HUES6 (cell line): Measurements from ENCODE around the gene SLC5A5.

Source experiments
- H3K27ac ChIP-seq: 2 replicates; pipeline ENCODE4 v1.7.0; 2013; ENCODE audit warnings: low read depth, mild to moderate bottlenecking, low read length, inconsistent platforms
- H3K27me3 ChIP-seq: 2 replicates; pipeline ENCODE4 v1.6.1; 2013; ENCODE audit warnings: low read length; ENCODE audit not compliant: control insufficient read depth, insufficient read depth
- H3K36me3 ChIP-seq: 2 replicates; pipeline ENCODE4 v1.6.1; 2013; ENCODE audit warnings: low read length; ENCODE audit not compliant: control insufficient read depth, insufficient read depth
- H3K4me1 ChIP-seq: 2 replicates; pipeline ENCODE4 v1.6.1; 2013; ENCODE audit warnings: low read length; ENCODE audit not compliant: control insufficient read depth, insufficient read depth
- H3K4me3 ChIP-seq: 2 replicates; pipeline ENCODE4 v1.5.1; 2013; ENCODE audit warnings: low read depth, low read length
- H3K9ac ChIP-seq: one replicate; pipeline ENCODE4 v1.6.1; 2013; ENCODE audit warnings: mild to moderate bottlenecking, low read length
- H3K9me3 ChIP-seq: 2 replicates; pipeline ENCODE4 v1.6.1; 2013; ENCODE audit warnings: low read depth, low read length; ENCODE audit not compliant: control insufficient read depth, insufficient read depth

SLC5A5 gene

DNA sequence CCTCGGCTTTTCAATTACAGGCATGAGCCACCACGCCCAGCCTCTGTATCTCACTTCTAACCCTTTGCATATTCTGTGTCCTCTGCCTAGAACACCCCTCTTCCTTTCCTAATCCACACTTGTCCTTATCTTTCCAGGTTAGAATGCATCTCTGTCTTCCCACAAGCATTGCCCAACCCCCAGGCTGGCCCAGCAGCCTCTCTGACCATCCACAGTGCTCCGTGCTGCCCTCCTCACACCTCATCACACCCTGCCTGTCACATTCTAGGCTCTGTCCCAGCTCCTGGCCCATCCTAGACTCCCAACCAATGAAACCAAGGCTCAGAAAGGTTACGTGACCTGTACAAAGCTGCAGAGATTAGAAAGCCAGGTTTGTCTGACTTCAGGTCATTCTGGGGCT lies 35.2 kb upstream of the SLC5A5 start:
- Histone ChIP-seq H3K4me3 (no peak overlapping the region), H3K27me3 (peaks cover 35% of the 10 kb centered on the region), H3K36me3 (no peaks in the 10 kb centered on the region), H3K9me3 (no peaks in the 10 kb centered on the region), H3K9ac (no peak overlapping the region), H3K27ac (no peak overlapping the region), H3K4me1 (peaks cover 23% of the 10 kb centered on the region; the same call in 1 of the 2 replicates)

DNA sequence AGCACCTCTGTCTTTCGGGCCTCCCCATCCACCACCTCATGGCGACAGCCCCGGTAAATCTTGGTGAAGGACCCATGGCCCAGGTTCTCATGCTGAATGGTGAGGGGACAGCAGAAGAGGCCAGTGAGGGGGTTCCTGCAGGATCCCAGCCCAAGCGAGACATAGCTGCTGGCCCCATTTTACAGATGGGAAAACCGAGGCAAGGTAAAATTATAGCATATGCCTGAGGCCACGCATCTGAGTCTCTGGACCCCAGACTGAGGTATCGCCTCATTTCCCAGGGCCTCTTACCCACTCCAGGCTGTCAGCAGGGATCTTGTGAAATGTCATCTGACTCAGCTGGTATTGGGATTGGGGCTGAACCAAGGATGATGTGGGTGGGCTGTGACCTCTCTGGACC lies 33.8 kb upstream of the SLC5A5 start:
- H3K4me1 ChIP-seq = peaks cover 26% of the 10 kb centered on the region; the same call in 1 of the 2 replicates
- H3K27ac ChIP-seq = no peak overlapping the region
- H3K9ac ChIP-seq = no peak overlapping the region
- H3K9me3 ChIP-seq = no peaks in the 10 kb centered on the region
- peaks cover 28% of the 10 kb centered on the region for H3K27me3 ChIP-seq
- no peak overlapping the region for H3K4me3 ChIP-seq
- no peaks in the 10 kb centered on the region for H3K36me3 ChIP-seq

DNA sequence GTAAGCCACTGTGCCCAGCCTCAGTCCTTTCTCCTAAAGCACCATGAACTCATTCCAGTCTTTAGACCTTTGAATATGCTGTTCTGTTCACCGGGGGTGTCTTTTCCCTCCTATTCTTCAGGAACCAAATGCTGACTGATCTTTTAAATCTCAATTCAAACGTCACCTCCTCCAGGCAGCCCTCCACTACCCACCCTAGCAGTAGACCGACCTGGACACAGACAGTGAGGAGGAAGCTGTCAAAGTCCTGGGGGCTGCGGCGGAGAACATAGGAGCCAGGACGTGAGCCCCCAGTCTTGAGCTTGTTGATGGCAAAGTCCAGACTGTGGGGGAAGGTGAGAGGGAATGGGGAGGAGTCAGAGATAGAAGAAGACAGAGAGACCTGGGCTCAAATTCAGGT lies 31.7 kb upstream of the SLC5A5 start:
- Histone ChIP-seq H3K36me3 (no peaks in the 10 kb centered on the region), H3K4me3 (no peak overlapping the region), H3K4me1 (peaks cover 22% of the 10 kb centered on the region; the same call in 1 of the 2 replicates), H3K27me3 (peaks cover 38% of the 10 kb centered on the region), H3K27ac (no peak overlapping the region), H3K9me3 (no peaks in the 10 kb centered on the region), H3K9ac (no peak overlapping the region)

DNA sequence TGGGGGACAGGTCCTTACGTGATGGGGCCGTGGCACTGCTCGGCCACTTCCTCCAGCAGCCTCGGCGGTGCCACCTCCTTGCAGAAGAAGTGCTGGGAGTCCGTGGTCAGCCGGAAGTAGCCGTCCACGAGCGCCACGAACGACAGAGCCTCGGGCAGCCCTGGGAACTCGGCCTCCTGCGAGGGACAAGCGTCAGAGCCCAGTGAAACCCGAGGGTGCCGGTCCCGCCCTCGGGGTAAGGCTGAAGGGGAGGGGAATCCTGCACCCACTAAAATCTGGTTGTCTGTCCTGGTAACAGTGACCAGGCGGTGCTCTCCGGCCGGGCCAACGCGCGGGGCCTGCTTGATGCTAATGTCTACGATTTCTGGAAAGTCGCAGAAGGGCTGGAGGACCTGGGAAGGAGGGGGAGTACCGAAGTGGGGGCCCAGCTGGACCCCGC lies 30.4 kb upstream of the SLC5A5 start:
- H3K36me3 ChIP-seq = no peaks in the 10 kb centered on the region
- H3K27ac ChIP-seq = no peak overlapping the region
- H3K4me3 ChIP-seq = peak overlapping the region; percentile 83
- no peaks in the 10 kb centered on the region for H3K9me3 ChIP-seq
- peaks cover 12% of the 10 kb centered on the region; the same call in 1 of the 2 replicates for H3K4me1 ChIP-seq
- H3K27me3 ChIP-seq = peaks cover 38% of the 10 kb centered on the region
- H3K9ac ChIP-seq = no peak overlapping the region

DNA sequence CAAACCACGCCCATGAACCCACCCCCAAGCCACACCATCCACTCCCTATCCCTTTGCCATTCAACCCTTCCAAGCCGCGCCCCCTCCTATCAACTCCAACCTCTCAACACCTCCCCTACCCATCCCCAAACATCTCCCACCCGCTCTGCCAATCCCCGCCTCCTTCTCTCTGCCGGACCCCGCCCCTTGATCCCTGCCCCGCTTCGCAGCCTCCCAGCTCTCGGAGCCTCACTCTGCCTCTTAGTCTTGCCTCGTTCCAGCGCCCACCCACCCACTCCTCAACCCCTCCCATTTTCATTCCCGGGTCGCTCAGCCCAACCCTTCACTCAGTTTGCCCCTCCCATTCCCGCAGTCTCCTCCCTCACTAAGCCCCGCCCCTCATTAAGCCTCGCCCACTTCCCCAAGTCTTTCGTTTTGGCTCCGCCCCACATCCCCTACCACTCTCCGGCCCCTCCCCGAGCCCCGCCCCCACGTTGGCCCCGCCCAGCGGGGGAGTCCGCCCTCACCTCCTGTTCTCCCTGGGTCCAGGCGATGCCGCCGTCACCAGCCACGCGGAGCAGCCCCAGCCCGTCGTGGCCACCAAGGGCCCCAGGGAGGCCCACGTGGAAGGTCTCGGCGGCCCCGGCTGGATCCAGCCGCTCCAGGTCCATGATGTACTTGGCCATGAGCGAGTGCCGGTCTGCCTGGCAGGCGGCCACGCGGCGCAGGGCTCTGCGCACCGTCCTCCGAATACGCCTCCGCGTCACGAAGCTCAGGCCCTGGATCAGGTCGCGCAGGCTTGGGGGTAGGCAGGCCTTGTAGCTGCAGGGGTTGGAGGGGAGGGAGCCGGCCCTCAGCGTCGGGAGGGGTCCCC lies 29.7 kb upstream of the SLC5A5 start:
- no peaks in the 10 kb centered on the region for H3K9me3 ChIP-seq
- H3K9ac ChIP-seq = no peak overlapping the region
- peaks cover 10% of the 10 kb centered on the region; the same call in 1 of the 2 replicates for H3K4me1 ChIP-seq
- H3K27me3 ChIP-seq = peaks cover 38% of the 10 kb centered on the region
- no peaks in the 10 kb centered on the region for H3K36me3 ChIP-seq
- H3K27ac ChIP-seq = 0 out of 2 replicates have a peak overlapping the region, but pooled peaks have one; percentile 20
- H3K4me3 ChIP-seq = peak overlapping the region; percentile 83

DNA sequence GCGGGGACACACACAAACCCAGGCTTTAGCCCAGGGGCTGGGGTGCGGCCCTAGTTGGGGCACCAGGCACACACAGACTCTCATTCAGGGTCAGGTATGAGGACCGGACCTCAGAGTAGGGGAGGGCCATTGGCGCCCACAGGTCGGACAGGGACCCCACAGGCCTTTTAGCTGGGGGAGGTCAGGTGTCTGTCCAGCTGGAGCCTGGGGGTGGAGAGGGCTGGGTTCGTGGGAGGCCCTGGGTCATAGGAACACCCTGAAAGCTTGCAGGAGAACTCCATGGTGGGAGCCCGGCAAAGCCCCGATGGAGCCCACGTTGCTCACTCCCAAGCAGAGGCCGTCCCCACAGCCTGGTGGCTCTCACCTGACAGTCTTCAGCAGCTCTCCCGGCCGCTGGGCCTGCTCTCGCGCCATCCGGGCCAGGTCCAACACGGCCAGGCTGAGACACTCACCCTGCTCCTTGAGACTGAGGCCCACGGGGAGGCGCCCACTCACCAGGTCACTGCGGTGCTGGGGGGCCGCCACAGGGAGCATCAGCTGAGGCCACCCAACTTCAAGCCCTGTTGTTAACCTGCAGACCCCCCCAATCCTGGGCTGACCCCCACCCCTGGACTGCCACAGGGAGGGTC lies 29.0 kb upstream of the SLC5A5 start:
- Histone ChIP-seq H3K9ac (no peak overlapping the region), H3K27me3 (peaks cover 38% of the 10 kb centered on the region), H3K4me1 (peaks cover 10% of the 10 kb centered on the region; the same call in 1 of the 2 replicates), H3K9me3 (no peaks in the 10 kb centered on the region), H3K36me3 (no peaks in the 10 kb centered on the region), H3K4me3 (peak overlapping the region; percentile 67), H3K27ac (0 out of 2 replicates have a peak overlapping the region, but pooled peaks have one; percentile 20)

DNA sequence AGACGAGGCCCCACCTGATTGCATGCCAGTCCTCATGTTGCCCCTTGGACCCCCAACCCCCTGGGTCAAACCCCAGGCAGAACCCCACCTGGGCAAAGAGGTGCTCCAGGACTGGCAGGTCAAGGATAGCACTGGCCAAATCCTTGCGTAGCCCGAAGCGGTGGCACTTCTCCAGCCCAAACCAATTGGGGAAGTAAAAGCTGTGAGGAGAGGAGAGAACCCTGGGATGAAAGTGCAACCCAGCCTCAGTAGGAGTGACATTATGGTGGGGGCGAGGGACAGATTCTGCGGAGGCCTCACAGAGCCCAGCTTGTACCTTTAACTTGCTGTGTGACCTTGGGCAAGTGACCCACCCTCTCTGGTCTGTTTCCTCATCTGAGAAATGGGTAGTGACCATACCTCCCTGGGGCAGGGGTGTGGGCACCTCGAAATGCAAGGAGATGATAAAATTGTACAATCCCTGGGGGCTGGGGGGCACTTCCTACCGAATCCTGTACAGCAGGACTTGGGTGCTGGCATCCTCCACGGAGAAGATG lies 28.4 kb upstream of the SLC5A5 start:
- H3K36me3 ChIP-seq = no peaks in the 10 kb centered on the region
- peaks cover 43% of the 10 kb centered on the region for H3K27me3 ChIP-seq
- peaks cover 15% of the 10 kb centered on the region; the same call in 1 of the 2 replicates for H3K4me1 ChIP-seq
- no peaks in the 10 kb centered on the region for H3K9me3 ChIP-seq
- no peak overlapping the region for H3K4me3 ChIP-seq
- H3K27ac ChIP-seq = no peak overlapping the region
- no peak overlapping the region for H3K9ac ChIP-seq

DNA sequence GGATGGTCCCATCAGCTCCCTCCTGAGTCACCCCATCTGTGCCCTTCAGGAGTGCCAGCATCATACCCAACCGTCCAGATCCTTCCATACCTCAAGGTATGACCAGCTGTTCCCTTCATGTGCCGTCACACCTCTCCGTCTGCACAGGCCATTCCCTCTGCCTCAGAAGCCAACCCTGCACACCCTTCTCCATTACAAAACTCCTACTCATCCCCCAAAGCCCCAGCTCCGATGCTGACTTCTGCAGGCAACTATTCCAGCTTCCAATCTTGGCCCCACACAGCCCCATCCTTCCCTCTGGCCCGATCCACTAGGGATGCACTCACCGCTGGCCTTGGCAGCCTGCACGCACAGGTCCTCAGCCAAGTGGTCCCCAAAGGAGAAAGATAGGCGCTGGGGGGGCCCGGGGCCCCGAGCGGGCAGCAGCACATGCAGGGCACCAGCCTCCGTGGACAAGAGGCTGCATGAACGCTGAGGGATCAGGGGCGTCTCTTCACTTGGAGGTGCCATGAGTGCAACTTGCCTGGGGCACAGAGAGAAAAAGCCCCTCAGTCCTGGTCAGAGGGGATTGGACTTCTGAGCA lies 27.7 kb upstream of the SLC5A5 start:
- peaks cover 15% of the 10 kb centered on the region; the same call in 1 of the 2 replicates for H3K4me1 ChIP-seq
- peaks cover 43% of the 10 kb centered on the region for H3K27me3 ChIP-seq
- H3K9me3 ChIP-seq = no peaks in the 10 kb centered on the region
- no peak overlapping the region for H3K9ac ChIP-seq
- no peaks in the 10 kb centered on the region for H3K36me3 ChIP-seq
- H3K27ac ChIP-seq = no peak overlapping the region
- H3K4me3 ChIP-seq = no peak overlapping the region

DNA sequence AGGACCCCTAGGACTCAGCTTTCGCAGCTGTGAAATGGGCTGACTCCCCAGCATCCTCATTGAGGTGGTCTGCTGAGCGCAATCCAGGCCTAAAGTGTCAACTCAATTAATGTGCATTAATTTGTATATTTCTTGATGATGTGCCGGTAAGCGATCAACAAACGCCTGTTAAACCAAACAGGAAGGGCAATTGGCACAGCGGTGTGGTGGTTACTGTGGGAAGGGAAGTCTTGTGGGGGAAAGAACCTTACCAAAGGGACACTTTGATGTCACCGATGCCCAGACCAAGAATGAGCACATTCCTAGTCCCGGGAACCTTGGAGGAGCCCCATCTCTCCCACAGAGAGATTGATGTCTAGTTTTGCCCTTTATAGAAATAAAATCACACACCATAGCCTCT lies 25.6 kb upstream of the SLC5A5 start:
- H3K9me3 ChIP-seq = no peaks in the 10 kb centered on the region
- H3K27ac ChIP-seq = no peak overlapping the region
- H3K27me3 ChIP-seq = peaks cover 26% of the 10 kb centered on the region
- H3K9ac ChIP-seq = no peak overlapping the region
- no peak overlapping the region for H3K4me3 ChIP-seq
- no peaks in the 10 kb centered on the region for H3K36me3 ChIP-seq
- H3K4me1 ChIP-seq = peaks cover 16% of the 10 kb centered on the region; the same call in 1 of the 2 replicates

DNA sequence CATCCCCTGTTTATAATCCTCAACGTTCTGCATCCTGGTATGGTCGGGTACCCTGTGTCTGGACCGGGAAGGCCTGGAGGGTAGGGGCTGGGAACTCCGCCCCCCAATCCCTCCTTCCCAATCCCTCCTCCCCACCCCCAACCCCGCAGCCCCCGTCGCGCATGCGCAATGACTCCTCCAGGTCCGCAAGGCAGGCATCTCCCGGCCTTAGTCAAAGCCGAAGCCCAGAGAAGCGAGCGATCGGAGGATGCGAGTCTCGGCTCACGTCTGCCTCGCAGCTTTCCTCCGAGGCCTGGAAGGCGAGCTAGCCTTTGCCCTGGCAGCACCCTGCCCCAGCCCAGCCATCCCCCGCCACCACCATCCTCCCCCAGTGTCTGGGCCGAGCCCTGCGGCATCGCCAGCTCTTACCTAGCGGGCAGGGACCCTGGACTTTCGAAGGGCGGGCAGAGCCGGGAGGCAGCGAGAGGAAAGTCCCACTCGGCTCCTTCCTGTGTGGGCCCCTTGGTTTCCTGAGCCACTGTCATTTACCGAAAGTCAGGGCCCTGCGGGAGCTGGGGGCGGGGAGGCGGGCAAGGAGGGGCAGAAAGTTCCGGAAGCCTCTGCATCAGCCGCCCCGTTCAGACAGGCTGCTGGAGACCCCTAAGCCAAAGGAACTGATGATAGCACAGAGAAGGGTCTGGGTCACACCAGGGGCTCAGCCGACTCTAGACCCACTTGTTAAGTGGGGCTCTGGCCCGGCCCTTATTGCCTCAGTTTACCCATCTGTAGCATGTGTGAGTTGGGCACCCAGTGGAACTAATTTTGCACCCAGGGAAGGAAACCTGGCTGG lies 24.0 kb upstream of the SLC5A5 start, which contains the start of gene JAK3:
TSS of gene JAK3 (minus strand) at position 445 of the 829 bp plus-strand sequence. CDS start 3,565 bp downstream, outside the sequence.
- Histone ChIP-seq H3K4me1 (peaks cover 11% of the 10 kb centered on the region; the same call in 1 of the 2 replicates), H3K36me3 (no peaks in the 10 kb centered on the region), H3K9me3 (no peaks in the 10 kb centered on the region), H3K27ac (no peak within 1 kb of the TSS), H3K4me3 (peak within 1 kb of the TSS; percentile 34), H3K9ac (no peak within 1 kb of the TSS), H3K27me3 (peaks cover 18% of the 10 kb centered on the region)
